ENCODE results near the gene MYLK3.

DNA sequence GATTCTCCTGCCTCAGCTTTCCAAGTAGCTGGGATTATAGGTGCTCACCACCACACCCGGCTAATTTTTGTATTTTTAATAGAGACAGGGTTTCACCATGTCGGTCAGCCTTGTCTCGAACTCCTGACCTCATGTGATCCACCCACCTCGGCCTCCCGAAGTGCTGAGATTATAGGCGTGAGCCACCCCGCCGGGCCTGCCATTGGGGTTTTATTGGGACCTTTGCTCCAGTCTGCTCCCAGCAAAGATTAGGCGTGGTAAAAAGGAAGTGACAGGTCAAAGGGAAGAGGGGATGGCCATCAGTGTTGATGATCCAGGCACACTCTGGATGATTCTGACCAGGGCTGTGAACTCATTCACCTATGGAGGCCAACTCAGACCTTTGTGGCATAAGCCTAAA lies 20.5 kb downstream of the MYLK3 start:
- TF ChIP-seq GATA2 (IDR thresholded peaks at IDR 0.05; ENCODE audit: low read depth, low read length), result no peak
- no peak for TF ChIP-seq GATA3 (IDR thresholded peaks at IDR 0.05; ENCODE audit: low read depth, low read length)
